Body of pancreas (tissue), 4 donors: ENCODE data around the gene TCF21. TPM values are rescaled to one million over a fixed set of nuclear protein-coding genes. Genes with fewer than 3 reads are reported as not detected.
A peak's percentile ranks its signal among the peaks of the same experiment; 100 is the strongest.
"Not testable (repeated sequence)": the region's sequence is repeated elsewhere in the genome, so short reads cannot be mapped to it uniquely, and the experiment has no call there.

Experiments
- ATAC-seq: fragments of 150-250 bp; one replicate; pipeline ENCODE4 v1.9.1; 2016
- DNase-seq, 4 donors: peaks; one replicate each; pipeline ENCODE4 v3.0.0-alpha.2; 2019
- H3K27ac ChIP-seq, 4 donors: fragments of 200-600 bp; sonication (generic); 1 replicate in 3 of 4; 2 replicates in 1 of 4; pipeline versions ENCODE4 v1.5.1 to v1.6.1; 2016 to 2019; ENCODE audit warnings: mild to moderate bottlenecking in 1 of 4, mixed read lengths in 1 of 4, moderate library complexity in 1 of 4
- H3K27me3 ChIP-seq, 2 donors: fragments of 200-600 bp; sonication (generic); one replicate each; pipeline ENCODE4 v1.6.0; 2016; ENCODE audit warnings: mild to moderate bottlenecking in 1 of 2
- H3K36me3 ChIP-seq, 2 donors: fragments of 200-600 bp; sonication (generic); replicated peaks in 1 of 2; 2 replicates each; pipeline ENCODE4 v1.5.1; 2016; ENCODE audit warnings: low read depth in 2 of 2; ENCODE audit not compliant: insufficient read depth in 1 of 2
- H3K4me1 ChIP-seq: fragments of 200-600 bp; sonication (generic); one replicate; pipeline ENCODE4 v1.6.0; 2016
- H3K4me3 ChIP-seq, 2 donors: fragments of 200-600 bp; sonication (generic); 1 replicate in 1 of 2; 2 replicates in 1 of 2; pipeline ENCODE4 v1.5.1; 2016 to 2019
- H3K9me3 ChIP-seq, 3 donors: fragments of 200-600 bp; sonication (generic); 1 replicate in 2 of 3; 2 replicates in 1 of 3; pipeline ENCODE4 v1.5.1; 2016
- CTCF ChIP-seq, 7 experiments: fragments of 450-650 bp in 4 of 7; fragments of 200-600 bp in 3 of 7; sonication (generic) in 3 of 7; IDR thresholded peaks; one replicate each; pipeline ENCODE4 v1.5.1; 2016 to 2019; ENCODE audit warnings: antibody characterized with exemption in 7 of 7
- POLR2A ChIP-seq, 3 donors: fragments of 450-650 bp; IDR thresholded peaks; one replicate each; pipeline ENCODE4 v1.6.1; 2016; ENCODE audit warnings: antibody characterized with exemption in 3 of 3, mild to moderate bottlenecking in 2 of 3
- WGBS, 2 donors: methylation state at CpG; one replicate each; pipeline ENCODE4 v1.1.5; 2017; 5-methylcytosine and 5-hydroxymethylcytosine counted together
- intact Hi-C: fragments of 100-400 bp; cut with DNase I; formaldehyde crosslinking; loops from one replicate; pipeline ENCODE4 v1.15.1; 2023
- total RNA-seq, 2 donors: library from RNA; depleted of rRNA; stranded (reverse); fragments of >200 nt; gene quantifications; one replicate each; pipeline ENCODE4 v1.1.0, GENCODE V29; 2016

The TCF21 gene
- total RNA-seq, 2 donors from 2014 or later: 1.3 to 2.3 TPM

GRCh38 chr6:133923938-133924593 lies 35.2 kb downstream of the TCF21 start:
- Histone ChIP-seq H3K9me3 (no peaks in the 10 kb centered on the region), H3K4me1 (no peaks in the 10 kb centered on the region), H3K36me3 (no peaks in the 10 kb centered on the region), H3K27me3 (no peaks in the 10 kb centered on the region), H3K4me3 (no peak overlapping the region), H3K27ac (no peak overlapping the region)
- ATAC-seq: peak; percentile 95
- intact Hi-C loops: loop anchor here (5.0 to 10.0 kb wide), 2 partner anchors 141 to 178 kb away; no protein-coding TSS in a partner anchor
- DNase-seq: peak; percentile 72 to 84 (median 78)
- WGBS, 2 donors: 6 to 13% methylated on average over 6 of the region's 6 CpGs
- no peak for TF ChIP-seq POLR2A (IDR thresholded peaks at IDR 0.05)
- peak; percentile 46 to 96 (median 90) for TF ChIP-seq CTCF (IDR thresholded peaks at IDR 0.05)

- DNase-seq, H3K4me3 ChIP-seq, H3K27ac ChIP-seq, H3K27me3 ChIP-seq, H3K4me1 ChIP-seq, H3K36me3 ChIP-seq, ATAC-seq, intact Hi-C loops, H3K9me3 ChIP-seq: not testable (repeated sequence)
- 79 to 93% methylated on average over 6 of the region's 6 CpGs for WGBS, 2 donors
These were observed 42.3 kb downstream of the TCF21 start for GRCh38 chr6:133931221-133931620.

- 88 to 89% methylated on average over 3 of the region's 3 CpGs for WGBS, 2 donors
- H3K27me3 ChIP-seq, intact Hi-C loops, H3K4me3 ChIP-seq, DNase-seq, H3K27ac ChIP-seq, H3K36me3 ChIP-seq, H3K4me1 ChIP-seq, ATAC-seq, H3K9me3 ChIP-seq: not testable (repeated sequence)
These were observed 47.4 kb downstream of the TCF21 start for GRCh38 chr6:133936352-133936751.

- Histone ChIP-seq H3K9me3 (no peaks in the 10 kb centered on the region), H3K27me3 (no peaks in the 10 kb centered on the region), H3K4me3 (no peak overlapping the region), H3K36me3 (no peaks in the 10 kb centered on the region), H3K4me1 (no peaks in the 10 kb centered on the region), H3K27ac (no peak overlapping the region)
- TF ChIP-seq POLR2A (IDR thresholded peaks at IDR 0.05): no peak
- TF ChIP-seq CTCF (IDR thresholded peaks at IDR 0.05): no peak
- intact Hi-C loops: no loop called here
- DNase-seq: no peak
- ATAC-seq: no peak
These were observed 49.0 kb downstream of the TCF21 start for GRCh38 chr6:133937909-133938308.

- Histone ChIP-seq H3K4me3 (no peak overlapping the region), H3K9me3 (no peaks in the 10 kb centered on the region), H3K4me1 (no peaks in the 10 kb centered on the region), H3K27ac (no peak overlapping the region), H3K27me3 (no peaks in the 10 kb centered on the region), H3K36me3 (no peaks in the 10 kb centered on the region)
- ATAC-seq (no peak), DNase-seq (no peak)
- no peak for TF ChIP-seq POLR2A (IDR thresholded peaks at IDR 0.05)
- no peak for TF ChIP-seq CTCF (IDR thresholded peaks at IDR 0.05)
- intact Hi-C loops: no loop called here
- WGBS, 2 donors: 89 to 94% methylated on average over 1 of the region's 1 CpG
These were observed 49.6 kb downstream of the TCF21 start for GRCh38 chr6:133938533-133938932.
